IMR-90 (cell line): ENCODE data around the gene RARS1. TPM values are rescaled to one million over a fixed set of nuclear protein-coding genes. Genes with fewer than 3 reads are reported as not detected.

Experiments used
- ATAC-seq: fragments of 200-7000 bp; cut with Tn5 transposase; 2 replicates; pipeline ENCODE4 v1.9.1; 2020; ENCODE audit warnings: low read depth, mild to moderate bottlenecking, moderate library complexity
- BruUV-seq: library from RNA; stranded (reverse); fragments of 400-500 nt; replicated peaks from 2 replicates; lab custom pipeline; 2021; lab: Mats Ljungman, UMichigan
- CTCF ChIA-PET: fragments of 300-600 bp; formaldehyde crosslinking; extraction: SDS; loops from one replicate; lab custom pipeline; 2021; ENCODE audit warnings: antibody characterized with exemption; lab: Yijun Ruan, JAX
- POLR2A ChIA-PET: fragments of 300-600 bp; sonication (Branson Sonifier 250); formaldehyde crosslinking; loops from one replicate; lab custom pipeline; 2022; ENCODE audit warnings: antibody characterized with exemption; ENCODE audit not compliant: unreplicated experiment; lab: Charles Lee
- DNase-seq: peaks from one replicate; pipeline ENCODE4 v3.0.0; 2013
- H2AFZ ChIP-seq: replicated peaks from 2 replicates; pipeline ENCODE3; 2013; ENCODE audit warnings: low read length, mild to moderate bottlenecking; ENCODE audit not compliant: poor library complexity
- H2AK5ac ChIP-seq: 2 replicates; pipeline ENCODE4 v1.6.1; 2013; ENCODE audit warnings: low read depth, low read length, inconsistent platforms
- H2AK9ac ChIP-seq: replicated peaks from 2 replicates; pipeline ENCODE3; 2013; ENCODE audit warnings: mild to moderate bottlenecking, low read depth, low read length, moderate library complexity; ENCODE audit not compliant: poor library complexity
- H2BK120ac ChIP-seq: 2 replicates; pipeline ENCODE4 v1.6.1; 2013; ENCODE audit warnings: low read depth, low read length, inconsistent platforms
- H2BK15ac ChIP-seq: 3 replicates; pipeline ENCODE4 v1.6.1; 2013; ENCODE audit warnings: low read depth, low read length, inconsistent platforms
- H2BK20ac ChIP-seq: 2 replicates; pipeline ENCODE4 v1.6.1; 2013; ENCODE audit warnings: low read depth, mild to moderate bottlenecking, inconsistent platforms, low read length, moderate library complexity
- H2BK5ac ChIP-seq: 2 replicates; pipeline ENCODE4 v1.6.1; 2013; ENCODE audit warnings: mild to moderate bottlenecking, low read depth, low read length, inconsistent platforms; ENCODE audit not compliant: poor library complexity, severe bottlenecking
- H3K14ac ChIP-seq: replicated peaks from 2 replicates; pipeline ENCODE4 v1.6.1; 2013; ENCODE audit warnings: low read depth, low read length, inconsistent platforms
- H3K18ac ChIP-seq: 2 replicates; pipeline ENCODE4 v1.6.1; 2013; ENCODE audit warnings: low read depth, low read length, control low read depth
- H3K23ac ChIP-seq: 2 replicates; pipeline ENCODE4 v1.6.1; 2013; ENCODE audit warnings: low read depth, low read length, inconsistent platforms
- H3K27ac ChIP-seq: 2 replicates; pipeline ENCODE4 v1.5.1; 2013; ENCODE audit warnings: mild to moderate bottlenecking, control low read depth, low read length; ENCODE audit not compliant: insufficient read depth
- H3K27me3 ChIP-seq: 2 replicates; pipeline ENCODE4 v1.6.1; 2013; ENCODE audit warnings: low read length; ENCODE audit not compliant: control insufficient read depth, insufficient read depth
- H3K36me3 ChIP-seq: 2 replicates; pipeline ENCODE4 v1.6.1; 2013; ENCODE audit warnings: low read length, mixed read lengths; ENCODE audit not compliant: control insufficient read depth, insufficient read depth
- H3K4ac ChIP-seq: 2 replicates; pipeline ENCODE4 v1.6.1; 2013; ENCODE audit warnings: low read depth, low read length, inconsistent platforms
- H3K4me1 ChIP-seq: 2 replicates; pipeline ENCODE4 v1.6.1; 2013; ENCODE audit warnings: low read length, mixed read lengths; ENCODE audit not compliant: control insufficient read depth, insufficient read depth
- H3K4me2 ChIP-seq: 2 replicates; pipeline ENCODE4 v1.6.1; 2013; ENCODE audit warnings: low read depth, mild to moderate bottlenecking, control low read depth, low read length, moderate library complexity
- H3K4me3 ChIP-seq: 2 replicates; pipeline ENCODE4 v1.5.1; 2013; ENCODE audit warnings: low read depth, mild to moderate bottlenecking, control low read depth, low read length, moderate library complexity; ENCODE audit not compliant: insufficient read depth
- H3K56ac ChIP-seq: 2 replicates; pipeline ENCODE4 v1.6.1; 2013; ENCODE audit warnings: low read length, inconsistent platforms; ENCODE audit not compliant: insufficient read depth; ENCODE audit errors: extremely low read depth
- H3K79me1 ChIP-seq, 2 experiments: 2 replicates each; pipeline ENCODE4 v1.6.1; 2013; ENCODE audit warnings: low read length in 2 of 2, inconsistent platforms in 1 of 2, low read depth in 1 of 2
- H3K9ac ChIP-seq: 2 replicates; pipeline ENCODE4 v1.6.1; 2013; ENCODE audit warnings: low read depth, low read length, control low read depth
- H3K9me1 ChIP-seq: 2 replicates; pipeline ENCODE4 v1.6.1; 2013; ENCODE audit warnings: low read length, inconsistent platforms; ENCODE audit not compliant: insufficient read depth
- H3K9me3 ChIP-seq: 2 replicates; pipeline ENCODE4 v1.6.1; 2013; ENCODE audit warnings: low read length; ENCODE audit not compliant: control insufficient read depth, insufficient read depth
- H4K20me1 ChIP-seq: 2 replicates; pipeline ENCODE4 v1.6.1; 2013; ENCODE audit warnings: low read length, inconsistent platforms; ENCODE audit not compliant: insufficient read depth
- H4K5ac ChIP-seq: 2 replicates; pipeline ENCODE4 v1.6.1; 2013; ENCODE audit warnings: mild to moderate bottlenecking, low read depth, low read length, control low read depth
- H4K8ac ChIP-seq, 2 experiments: 2 replicates each; pipeline ENCODE4 v1.6.1; 2013; ENCODE audit warnings: low read depth in 2 of 2, low read length in 2 of 2, control low read depth in 1 of 2, inconsistent platforms in 1 of 2
- H4K91ac ChIP-seq: 2 replicates; pipeline ENCODE4 v1.6.1; 2013; ENCODE audit warnings: low read depth, low read length, inconsistent platforms; ENCODE audit not compliant: insufficient read depth
- WGBS, 2 experiments: methylation state at CpG; one replicate each; pipeline versions ENCODE4 v1.1.5 to v1.1.7; 2013; ENCODE audit warnings: missing lambda C conversion rate in 2 of 2; ENCODE audit not compliant: insufficient read length in 1 of 2; ENCODE audit errors: extremely low coverage in 2 of 2; 5-methylcytosine and 5-hydroxymethylcytosine counted together
- dilution Hi-C: fragments of 300-500 bp; cut with HindIII; formaldehyde crosslinking; loops from one replicate; pipeline ENCODE4 v1.14.3; 2018; ENCODE audit warnings: low sequenced_read_pairs; ENCODE audit not compliant: unreplicated experiment
- in situ Hi-C: fragments of 300-500 bp; cut with MboI; formaldehyde crosslinking; loops from 3 replicates; pipeline ENCODE4 v1.14.3; 2019; ENCODE audit warnings: low sequenced_read_pairs, inconsistent platforms, mixed read lengths
- intact Hi-C: fragments of 100-400 bp; cut with micrococcal nuclease; formaldehyde crosslinking; loops from 2 replicates; pipeline ENCODE4 v1.10.0; 2022
- polyA plus RNA-seq, 3 experiments: library from polyadenylated mRNA; depleted of rRNA; stranded (reverse); fragments of >200 nt; gene quantifications; 2 replicates each; pipeline ENCODE4 v1.2.3, GENCODE V29; 2012; ENCODE audit warnings: low replicate concordance in 1 of 3
- total RNA-seq: library from RNA; depleted of rRNA; stranded (reverse); fragments of >200 nt; gene quantifications from 2 replicates; pipeline ENCODE4 v1.2.3, GENCODE V29; 2012
- TF ChIP-seq, protein P1 (sequence below): conservative IDR thresholded peaks from 2 replicates; pipeline ENCODE4 v1.5.1; 2012; ENCODE audit warnings: mild to moderate bottlenecking, low read depth, low read length, improper control_type of control experiment

RARS1 gene
- total and polyA plus RNA-seq, 2 of the 4 experiments (the other 2 are of a cell fraction), result 80.4 to 153 TPM

DNA sequence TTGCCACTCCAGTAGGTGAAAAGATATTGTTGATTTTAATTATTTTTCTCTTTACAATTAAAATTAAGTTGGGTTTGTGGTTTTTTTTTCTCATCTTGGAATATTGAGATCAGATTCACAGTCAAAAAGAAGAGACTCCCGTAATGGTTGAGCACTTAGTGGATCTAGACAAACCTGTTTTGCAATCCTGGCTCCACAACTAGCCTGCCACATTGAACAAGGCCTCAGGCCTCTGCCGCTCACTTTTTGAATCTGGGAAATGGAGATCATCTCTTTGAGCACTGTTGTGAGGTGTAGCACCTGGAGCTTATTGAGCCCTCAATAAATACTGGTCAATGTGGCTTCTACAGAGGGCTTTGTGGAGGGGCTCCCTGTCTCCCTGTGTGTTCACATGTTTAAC, 37.1 kb upstream of the RARS1 start:
- TF ChIP-seq, protein P1, sequence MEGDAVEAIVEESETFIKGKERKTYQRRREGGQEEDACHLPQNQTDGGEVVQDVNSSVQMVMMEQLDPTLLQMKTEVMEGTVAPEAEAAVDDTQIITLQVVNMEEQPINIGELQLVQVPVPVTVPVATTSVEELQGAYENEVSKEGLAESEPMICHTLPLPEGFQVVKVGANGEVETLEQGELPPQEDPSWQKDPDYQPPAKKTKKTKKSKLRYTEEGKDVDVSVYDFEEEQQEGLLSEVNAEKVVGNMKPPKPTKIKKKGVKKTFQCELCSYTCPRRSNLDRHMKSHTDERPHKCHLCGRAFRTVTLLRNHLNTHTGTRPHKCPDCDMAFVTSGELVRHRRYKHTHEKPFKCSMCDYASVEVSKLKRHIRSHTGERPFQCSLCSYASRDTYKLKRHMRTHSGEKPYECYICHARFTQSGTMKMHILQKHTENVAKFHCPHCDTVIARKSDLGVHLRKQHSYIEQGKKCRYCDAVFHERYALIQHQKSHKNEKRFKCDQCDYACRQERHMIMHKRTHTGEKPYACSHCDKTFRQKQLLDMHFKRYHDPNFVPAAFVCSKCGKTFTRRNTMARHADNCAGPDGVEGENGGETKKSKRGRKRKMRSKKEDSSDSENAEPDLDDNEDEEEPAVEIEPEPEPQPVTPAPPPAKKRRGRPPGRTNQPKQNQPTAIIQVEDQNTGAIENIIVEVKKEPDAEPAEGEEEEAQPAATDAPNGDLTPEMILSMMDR, result no peak
- intact Hi-C loops (no loop called here), dilution Hi-C loops (no loop called here), in situ Hi-C loops (loop anchor here (25.0 kb wide), 1 partner anchor 162 kb away; the partner anchor contains the start of gene WWC1)
- no peak overlapping the region for H2BK5ac ChIP-seq
- H2BK120ac ChIP-seq, result no peak overlapping the region
- H3K4me1 ChIP-seq, result peaks cover 2% of the 10 kb centered on the region; the same call in 1 of the 2 replicates
- H3K27ac ChIP-seq, result no peak overlapping the region
- H2BK15ac ChIP-seq, result no peak overlapping the region
- ATAC-seq, result no peak
- H3K36me3 ChIP-seq, result peaks cover 14% of the 10 kb centered on the region
- no peak overlapping the region for H3K56ac ChIP-seq
- H4K5ac ChIP-seq, result no peak overlapping the region
- no peak overlapping the region for H3K23ac ChIP-seq
- no peak overlapping the region for H2BK20ac ChIP-seq
- no TSS peak for BruUV-seq
- H3K4ac ChIP-seq, result no peak overlapping the region
- WGBS, 2 experiments, result no CpG with 5 or more reads among the region's 2 CpGs
- no peaks in the 10 kb centered on the region for H3K9me3 ChIP-seq
- no peak overlapping the region for H4K91ac ChIP-seq
- H3K18ac ChIP-seq, result no peak overlapping the region
- no peak overlapping the region for H4K8ac ChIP-seq
- DNase-seq, result no peak
- H3K9me1 ChIP-seq, result no peaks in the 10 kb centered on the region
- no peak overlapping the region for H3K4me2 ChIP-seq
- H3K4me3 ChIP-seq, result no peak overlapping the region
- H3K79me1 ChIP-seq, result no peaks in the 10 kb centered on the region
- ChIA-PET POLR2A (no interaction called here), CTCF (no interaction called here)
- no peak overlapping the region for H3K9ac ChIP-seq
- H2AK9ac ChIP-seq, result no peak overlapping the region
- H2AFZ ChIP-seq, result no peak overlapping the region
- H2AK5ac ChIP-seq, result no peak overlapping the region
- H4K20me1 ChIP-seq, result no peaks in the 10 kb centered on the region
- no peak overlapping the region for H3K14ac ChIP-seq
- H3K27me3 ChIP-seq, result no peaks in the 10 kb centered on the region
